NCI-H460 (cell line): Measurements from ENCODE around the gene ADGRG7. TPM values are rescaled to one million over a fixed set of nuclear protein-coding genes. Genes with fewer than 3 reads are reported as not detected.
A peak's percentile ranks its signal among the peaks of the same experiment; 100 is the strongest.
"Not testable (repeated sequence)": the region's sequence is repeated elsewhere in the genome, so short reads cannot be mapped to it uniquely, and the experiment has no call there.

Experiments
- DNase-seq: peaks from one replicate; pipeline ENCODE4 v3.0.0-alpha.2; 2016; ENCODE audit warnings: low read depth; ENCODE audit errors: extremely low read depth
- polyA plus RNA-seq: library from polyadenylated mRNA; depleted of rRNA; stranded (reverse); fragments of >200 nt; gene quantifications from 2 replicates; pipeline ENCODE4 v1.2.3, GENCODE V29; 2014; cell fraction: nucleus; rRNA removed
- total RNA-seq: library from RNA; depleted of rRNA; stranded (reverse); fragments of >200 nt; shearing (Covaris generic); gene quantifications from 2 replicates; pipeline ENCODE4 v1.2.3, GENCODE V29; 2014; rRNA removed

Gene ADGRG7, protein sequence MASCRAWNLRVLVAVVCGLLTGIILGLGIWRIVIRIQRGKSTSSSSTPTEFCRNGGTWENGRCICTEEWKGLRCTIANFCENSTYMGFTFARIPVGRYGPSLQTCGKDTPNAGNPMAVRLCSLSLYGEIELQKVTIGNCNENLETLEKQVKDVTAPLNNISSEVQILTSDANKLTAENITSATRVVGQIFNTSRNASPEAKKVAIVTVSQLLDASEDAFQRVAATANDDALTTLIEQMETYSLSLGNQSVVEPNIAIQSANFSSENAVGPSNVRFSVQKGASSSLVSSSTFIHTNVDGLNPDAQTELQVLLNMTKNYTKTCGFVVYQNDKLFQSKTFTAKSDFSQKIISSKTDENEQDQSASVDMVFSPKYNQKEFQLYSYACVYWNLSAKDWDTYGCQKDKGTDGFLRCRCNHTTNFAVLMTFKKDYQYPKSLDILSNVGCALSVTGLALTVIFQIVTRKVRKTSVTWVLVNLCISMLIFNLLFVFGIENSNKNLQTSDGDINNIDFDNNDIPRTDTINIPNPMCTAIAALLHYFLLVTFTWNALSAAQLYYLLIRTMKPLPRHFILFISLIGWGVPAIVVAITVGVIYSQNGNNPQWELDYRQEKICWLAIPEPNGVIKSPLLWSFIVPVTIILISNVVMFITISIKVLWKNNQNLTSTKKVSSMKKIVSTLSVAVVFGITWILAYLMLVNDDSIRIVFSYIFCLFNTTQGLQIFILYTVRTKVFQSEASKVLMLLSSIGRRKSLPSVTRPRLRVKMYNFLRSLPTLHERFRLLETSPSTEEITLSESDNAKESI
- total RNA-seq, result not detected in 2 replicates
- 0.02 TPM in 1 of 2 replicates, not detected in the other for polyA plus RNA-seq

DNA sequence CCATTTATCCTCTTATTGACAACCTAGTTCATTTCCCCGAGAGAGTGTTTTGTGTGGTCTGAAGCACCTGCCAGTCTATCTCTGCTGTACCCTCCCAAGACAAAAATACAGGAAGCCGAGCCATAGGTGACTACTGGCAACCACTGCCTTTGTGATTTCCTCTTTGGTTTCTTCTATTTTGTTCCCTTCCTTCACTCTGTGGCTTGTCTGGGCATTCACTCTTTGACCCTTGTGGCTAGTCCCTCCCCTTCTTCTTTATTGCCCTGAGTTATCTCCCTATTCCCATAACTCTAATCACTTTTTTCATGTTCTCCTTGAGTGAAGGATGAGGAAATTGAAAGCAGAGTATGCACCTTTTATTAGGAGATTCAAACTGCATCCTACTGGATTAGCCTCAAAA, at the start of gene ADGRG7:
Gene ADGRG7 (plus strand): TSS at position 297 of the 400 bp plus-strand sequence. CDS start 256 bp downstream, outside the sequence.
- no peak for DNase-seq

DNA sequence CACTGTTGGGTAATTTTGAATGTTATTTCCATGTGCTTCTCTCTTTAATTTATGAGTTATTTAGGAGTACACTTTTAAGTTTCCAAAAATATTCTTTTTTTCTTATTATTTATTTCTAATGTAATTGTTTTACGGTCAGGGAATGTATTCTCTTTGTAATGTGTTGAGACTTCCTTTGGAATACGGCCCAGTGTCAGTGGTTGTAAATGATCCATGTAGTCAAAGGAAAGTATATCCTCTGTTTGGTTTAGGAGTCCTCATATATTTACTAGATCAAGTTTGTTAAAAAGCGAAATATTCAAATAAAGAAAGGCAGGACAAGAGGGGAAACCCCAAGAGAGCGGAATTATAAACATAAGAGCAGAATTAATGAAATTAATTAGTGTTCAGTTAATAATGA, 49.0 kb upstream of the ADGRG7 start:
- DNase-seq, result no peak

DNA sequence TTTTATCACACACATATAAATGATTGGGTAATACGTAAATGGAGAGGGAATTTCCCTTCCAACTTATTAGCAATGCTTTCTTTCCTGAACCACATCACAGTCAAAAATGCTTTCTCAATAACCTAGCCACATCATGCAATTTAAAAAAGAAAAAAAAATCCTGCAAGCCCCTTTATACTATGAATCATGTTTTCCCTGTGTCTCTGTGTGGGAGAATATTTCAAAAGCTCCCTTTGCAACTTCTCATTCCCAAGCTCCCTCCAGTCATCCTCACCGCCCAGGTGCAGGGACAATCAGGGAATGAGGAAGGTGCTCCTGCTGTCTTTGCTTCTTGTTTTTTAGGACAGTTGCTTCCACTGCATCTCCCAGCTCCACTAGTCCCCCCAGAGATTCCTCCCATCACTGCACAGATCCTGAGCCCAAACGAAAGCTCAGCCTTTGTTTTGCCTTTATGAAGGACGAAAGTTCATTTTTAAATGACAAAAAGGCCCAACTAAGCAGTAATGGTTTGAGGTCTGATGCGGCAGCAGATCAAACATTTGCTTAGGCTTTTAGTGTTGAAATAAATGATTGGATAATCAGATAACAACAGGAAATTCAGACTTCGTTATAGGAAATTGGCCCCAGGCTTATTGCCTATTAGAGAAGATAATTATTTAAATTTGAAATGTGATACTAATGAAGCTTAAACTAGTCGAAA, 47.8 kb upstream of the ADGRG7 start:
- no peak for DNase-seq

DNA sequence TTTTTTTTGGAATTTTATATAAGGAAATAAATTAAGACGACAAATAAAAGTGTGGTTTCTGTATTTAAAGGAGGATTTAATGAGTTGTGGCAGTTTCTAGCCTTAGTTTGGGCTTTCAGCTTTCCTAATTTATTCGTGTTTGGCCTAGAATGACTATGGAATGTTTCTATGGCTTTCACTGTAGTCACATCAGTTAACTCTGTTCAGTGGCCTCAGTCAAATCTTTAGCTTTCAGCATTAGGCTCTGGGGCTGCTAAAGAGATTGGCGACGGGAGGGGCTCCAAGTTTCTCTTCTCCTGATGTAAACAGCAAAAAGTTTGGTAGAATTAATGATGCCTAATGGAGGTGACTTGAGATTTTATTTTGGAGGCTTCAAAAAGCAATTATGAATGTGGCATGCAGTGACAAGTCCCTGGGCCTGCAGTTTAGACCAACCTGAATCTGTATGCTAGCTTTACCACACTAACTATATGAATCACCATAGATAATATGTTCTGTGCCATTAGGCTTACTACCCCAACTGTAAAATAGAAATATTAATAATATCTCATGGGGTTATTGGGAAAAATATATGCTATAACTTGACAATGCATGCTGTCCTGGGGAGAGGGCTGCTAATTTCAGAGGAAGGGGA, 47.1 kb upstream of the ADGRG7 start:
- DNase-seq, result no peak

DNA sequence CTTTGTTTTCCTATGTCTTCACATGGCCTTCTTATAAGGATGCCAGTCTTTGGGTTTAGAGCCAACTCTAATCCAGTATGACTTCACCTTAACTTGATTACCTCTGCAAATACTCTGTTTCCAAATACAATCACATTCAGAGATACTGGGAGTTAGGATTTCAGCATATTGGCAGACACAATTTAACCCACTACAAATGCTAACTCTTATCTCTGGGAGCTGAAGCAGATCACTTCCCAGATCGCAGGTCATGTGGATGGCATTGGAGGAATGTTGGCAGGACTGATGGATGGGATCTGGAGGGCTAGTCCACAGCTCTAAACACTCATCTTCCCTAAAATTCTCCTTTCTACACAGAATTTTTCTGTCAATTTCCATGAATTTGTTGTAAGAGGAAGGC, 46.2 kb upstream of the ADGRG7 start:
- no peak for DNase-seq

DNA sequence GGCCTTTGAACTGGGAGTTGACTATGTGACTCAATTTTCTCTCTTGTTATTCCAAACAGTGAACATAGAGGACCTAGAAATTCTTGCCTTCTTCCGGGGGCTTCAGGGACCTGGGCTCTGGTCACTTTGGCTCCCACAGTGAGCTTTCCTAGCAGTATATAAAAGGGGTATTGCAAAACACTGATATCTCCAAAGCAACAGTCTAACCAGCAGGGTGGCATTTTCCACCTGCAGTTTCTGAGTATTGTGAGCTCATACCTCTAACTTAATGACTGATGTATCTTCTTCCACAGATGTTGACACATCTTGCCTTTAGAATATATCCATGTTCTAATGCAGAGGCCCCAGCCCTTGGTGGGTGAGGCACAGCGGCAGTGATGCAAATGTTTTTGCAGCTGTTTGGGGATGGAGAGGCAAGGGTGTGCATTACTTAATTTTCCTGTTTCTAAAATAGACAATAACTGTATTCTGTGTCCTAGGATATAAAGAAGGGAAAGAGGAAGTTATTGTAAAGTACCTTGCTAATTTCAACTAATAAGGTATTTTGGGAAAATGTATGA, 45.7 kb upstream of the ADGRG7 start:
- DNase-seq, result no peak

DNA sequence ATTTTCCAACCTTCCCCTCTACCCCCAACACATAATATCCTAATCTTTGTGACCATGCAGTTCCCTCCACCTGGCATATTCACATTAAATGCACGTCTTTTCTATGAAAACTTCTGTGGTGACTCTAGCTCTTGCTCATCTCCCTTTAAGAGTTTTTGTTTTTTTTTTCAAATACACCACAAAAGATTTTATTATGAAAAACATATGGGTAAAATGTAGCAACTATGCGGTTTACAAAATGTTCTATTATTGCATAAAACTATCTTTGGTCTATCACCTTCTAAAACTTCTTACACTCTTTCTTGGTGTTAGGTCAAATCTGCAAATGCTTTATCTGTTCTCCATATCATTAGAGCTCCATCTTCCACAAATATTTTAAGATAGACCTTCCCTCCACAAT, 38.6 kb upstream of the ADGRG7 start:
- DNase-seq, result no peak

DNA sequence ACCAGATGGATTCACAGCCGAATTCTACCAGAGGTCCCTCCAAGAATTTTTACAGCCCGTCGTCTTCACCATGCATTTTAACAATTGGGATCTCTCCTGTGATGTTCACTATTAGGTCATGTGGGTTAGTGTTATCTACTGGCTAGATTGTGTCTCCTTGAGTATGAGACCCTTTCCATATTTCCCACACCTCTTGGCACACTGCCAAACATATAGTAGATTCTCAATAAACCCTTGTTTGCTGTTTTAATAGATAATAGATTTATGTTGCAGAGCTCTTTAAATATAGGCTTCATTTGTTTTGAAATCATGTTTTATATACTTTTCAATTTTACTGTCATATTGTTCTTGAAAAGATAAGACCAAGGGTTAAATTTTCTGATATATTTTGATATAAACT, 34.9 kb upstream of the ADGRG7 start:
- no peak for DNase-seq

DNA sequence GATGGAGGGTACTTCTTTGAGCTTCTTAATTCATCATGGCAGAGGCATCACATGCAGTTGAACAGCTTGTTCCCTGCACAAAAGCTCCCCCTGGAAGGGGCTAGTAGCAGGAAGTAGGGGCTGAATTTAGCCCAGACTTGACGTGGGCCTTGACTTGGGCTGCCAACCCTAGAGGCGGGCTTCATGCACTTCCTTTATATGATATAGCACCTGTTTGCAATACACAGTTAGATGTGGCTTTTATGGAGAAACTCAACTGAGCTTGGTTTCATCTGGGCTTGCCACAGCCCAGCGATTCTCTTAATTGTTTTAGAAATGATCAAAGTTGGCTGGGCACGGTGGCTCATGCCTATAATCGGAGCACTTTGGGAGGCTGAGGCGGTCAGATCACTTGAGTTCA, 33.7 kb upstream of the ADGRG7 start:
- DNase-seq, result no peak

DNA sequence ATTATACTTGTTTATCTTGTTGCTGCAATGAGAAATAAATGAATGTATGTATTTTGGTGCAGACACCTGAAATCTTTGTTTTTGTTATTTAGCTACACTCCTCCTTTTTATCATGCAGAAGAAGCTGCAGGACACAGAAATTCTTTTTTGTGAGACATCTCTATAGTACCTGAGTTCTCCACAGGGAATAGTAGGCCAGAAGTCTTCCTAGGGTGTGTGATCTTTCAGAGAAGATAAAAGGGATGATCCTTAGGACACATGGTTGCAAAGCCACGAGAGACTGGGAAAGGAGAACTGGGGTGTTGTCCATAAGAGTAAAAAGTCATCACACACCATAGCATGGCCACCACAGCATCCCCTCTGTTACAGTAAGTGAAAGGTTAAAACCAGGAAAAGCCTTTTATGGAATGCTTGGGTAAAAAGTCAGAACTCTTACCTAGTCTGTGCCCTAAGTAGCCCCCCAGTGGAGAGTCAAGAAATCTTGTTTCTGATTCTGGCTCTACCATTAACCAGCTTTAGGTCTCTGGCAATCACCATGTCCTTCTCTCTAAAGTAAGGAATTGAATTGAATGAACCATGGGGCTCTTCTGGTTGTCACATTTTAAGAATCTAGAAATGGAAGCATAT, 31.9 kb upstream of the ADGRG7 start:
- DNase-seq, result no peak

DNA sequence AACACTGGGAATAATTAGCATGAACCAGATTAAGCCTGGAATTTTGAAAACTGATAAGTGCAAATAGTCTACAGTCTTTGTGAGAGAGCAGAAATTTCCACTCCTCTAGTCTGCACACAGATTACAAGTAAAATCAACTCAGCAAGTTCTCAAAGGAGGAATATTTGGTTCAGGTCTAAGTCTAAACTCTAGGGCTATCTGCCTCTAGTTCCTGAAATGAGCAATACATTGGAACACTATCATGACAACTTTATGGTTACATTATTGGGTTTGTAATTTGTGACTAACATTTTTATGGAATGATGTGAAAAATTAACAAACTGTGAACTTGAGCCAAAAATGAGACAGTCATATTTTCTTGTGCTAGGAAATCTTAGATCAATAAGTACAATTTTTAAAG, 30.8 kb upstream of the ADGRG7 start:
- no peak for DNase-seq

DNA sequence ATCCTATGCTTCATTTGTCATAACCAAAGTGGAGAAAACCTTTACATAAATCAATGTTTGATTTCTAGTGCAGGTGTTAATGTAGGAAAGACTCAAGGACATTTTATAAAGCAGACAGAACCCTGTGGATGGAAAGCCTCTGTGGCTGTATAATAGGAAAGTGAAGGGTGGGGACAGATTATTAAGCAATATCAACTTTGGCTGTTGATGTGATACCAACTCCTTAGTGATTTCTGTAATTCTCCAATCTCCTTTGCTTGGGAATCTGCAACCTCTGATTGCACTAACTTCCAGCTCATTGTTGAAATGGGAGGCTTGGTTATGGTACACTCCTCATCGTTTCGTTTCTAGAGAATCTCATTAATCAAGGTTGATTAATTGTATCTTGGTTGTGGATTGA, 29.3 kb upstream of the ADGRG7 start:
- DNase-seq, result no peak

DNA sequence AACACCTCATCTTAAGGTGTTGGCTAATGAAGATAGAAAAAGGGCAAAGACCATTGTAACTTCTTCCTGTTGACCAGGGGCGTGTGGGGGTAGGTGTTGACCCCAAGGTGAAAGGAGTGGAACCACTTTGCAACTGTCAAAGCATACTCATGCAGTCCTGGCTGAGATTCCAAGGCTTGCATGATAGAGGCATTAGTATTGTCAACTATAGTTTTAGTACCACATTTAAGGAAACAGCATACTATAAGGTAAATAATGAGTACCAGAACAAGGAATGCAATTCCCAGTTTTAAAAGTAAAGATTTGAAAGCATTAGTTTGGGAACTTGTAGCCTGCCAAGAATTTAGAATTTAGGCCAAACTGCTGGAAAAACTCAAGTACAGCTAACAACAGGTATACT, 27.8 kb upstream of the ADGRG7 start:
- no peak for DNase-seq

DNA sequence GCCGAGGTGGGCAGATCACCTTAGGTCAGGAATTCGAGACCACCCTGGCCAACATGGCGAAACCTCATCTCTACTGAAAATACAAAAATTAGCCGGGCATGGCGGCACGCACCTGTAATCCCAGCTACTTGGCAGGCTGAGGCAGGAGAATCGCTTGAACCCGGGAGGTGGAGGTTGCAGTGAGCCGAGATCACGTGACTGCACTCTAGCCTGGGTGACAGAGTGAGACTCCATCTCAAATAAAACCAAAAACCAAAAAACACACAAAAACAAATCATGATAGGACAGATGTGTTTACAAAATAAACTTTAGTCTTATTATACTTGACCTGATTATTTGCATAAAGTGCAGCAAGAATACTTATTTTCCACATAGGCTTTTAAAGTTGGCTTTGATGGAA, 27.2 kb upstream of the ADGRG7 start:
- DNase-seq, result not testable (repeated sequence)

DNA sequence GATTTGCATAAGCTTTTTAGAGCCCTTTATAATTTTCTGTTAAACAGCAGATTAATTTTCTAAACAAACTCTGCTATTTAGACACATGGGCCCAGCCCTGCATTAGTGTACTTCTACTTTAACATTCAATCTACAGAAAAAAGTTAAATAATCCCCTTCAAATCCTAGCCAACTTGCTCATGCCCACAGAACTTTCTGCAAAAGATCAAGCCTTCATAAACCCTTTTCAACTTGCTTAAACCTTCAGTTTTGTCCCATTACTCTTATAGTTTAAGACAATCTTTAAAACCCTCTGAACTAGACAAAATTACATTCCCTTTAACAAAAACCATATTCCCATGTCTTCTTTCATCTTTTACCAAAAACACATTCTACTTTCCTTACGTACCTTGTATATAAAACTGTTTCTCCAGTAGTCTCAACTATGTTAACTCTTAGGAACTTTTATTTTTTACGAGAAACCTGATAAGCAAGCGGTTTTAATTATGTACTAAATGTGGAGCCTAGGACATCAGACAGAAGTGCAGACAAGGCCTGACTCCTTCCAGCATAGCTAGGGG, 25.2 kb upstream of the ADGRG7 start:
- DNase-seq, result no peak

DNA sequence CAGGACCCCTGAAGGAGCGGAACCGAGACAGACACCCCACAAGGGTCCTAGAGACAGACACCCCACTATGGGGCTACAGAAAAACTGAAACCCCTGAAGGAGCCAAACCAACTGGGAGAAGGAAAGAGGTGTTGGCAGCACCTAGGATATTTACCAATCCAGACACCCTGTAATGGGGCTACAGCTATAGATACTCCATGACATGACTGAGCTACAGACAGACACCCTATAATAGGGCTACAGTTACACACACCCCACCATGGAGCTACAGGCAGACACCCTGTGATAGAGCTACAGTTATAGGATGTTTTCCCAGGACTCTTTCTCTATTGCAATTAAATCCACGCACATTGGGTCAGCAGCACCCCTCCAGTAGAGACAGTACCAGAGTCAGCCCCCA, 22.6 kb upstream of the ADGRG7 start:
- no peak for DNase-seq

DNA sequence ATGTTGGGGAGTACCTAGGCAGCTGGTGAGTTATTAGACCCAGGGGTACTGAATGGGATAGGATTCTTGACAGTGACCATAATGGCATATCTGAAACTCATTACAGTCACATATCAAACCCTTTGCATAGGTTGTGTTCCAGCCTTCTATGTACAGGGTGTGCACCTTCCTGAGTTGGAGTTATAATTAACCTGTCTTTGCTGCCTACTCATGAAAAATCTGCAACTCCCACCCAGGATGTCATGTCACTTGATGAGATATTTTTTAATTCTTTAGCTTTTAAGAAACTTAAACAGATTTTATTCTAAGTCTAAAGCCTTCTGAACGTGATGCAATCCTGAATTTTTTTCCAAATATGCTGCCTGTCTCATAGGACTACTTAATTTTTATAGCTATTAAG, 21.1 kb upstream of the ADGRG7 start:
- no peak for DNase-seq

DNA sequence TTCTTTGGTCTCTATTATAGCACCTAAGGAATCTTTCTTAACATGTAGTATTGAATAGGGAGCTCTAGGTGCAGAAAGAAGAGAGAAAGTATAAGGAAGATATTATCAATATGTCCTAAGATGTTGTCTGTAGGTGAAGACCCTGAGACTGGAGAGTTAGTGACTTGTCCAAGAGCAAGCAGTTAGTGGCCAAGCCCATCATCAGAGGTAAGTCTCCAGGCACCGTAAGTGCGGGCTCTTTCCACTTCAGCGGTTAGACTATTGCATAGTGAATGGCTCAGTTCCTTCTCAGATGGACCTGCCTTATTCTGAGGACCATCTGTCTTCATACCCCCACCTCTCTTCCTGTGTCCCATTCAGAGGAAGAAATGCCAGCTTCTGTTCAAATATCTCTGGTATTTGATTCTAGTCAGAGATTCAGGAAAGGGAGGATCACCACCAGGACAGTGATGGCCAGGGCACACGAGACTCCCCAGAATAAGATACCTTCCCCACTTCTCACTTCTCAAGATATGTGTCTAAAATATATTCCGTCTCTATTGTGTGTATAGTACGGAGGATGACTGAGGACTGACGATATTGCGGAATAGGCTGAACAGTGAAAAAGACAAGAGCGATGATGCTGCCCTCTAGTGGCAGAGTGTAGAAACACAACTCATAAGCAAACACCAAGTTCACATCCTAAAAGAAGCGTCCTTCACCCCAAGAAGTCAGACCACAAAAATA, 19.1 kb upstream of the ADGRG7 start:
- peak; percentile 61 for DNase-seq

DNA sequence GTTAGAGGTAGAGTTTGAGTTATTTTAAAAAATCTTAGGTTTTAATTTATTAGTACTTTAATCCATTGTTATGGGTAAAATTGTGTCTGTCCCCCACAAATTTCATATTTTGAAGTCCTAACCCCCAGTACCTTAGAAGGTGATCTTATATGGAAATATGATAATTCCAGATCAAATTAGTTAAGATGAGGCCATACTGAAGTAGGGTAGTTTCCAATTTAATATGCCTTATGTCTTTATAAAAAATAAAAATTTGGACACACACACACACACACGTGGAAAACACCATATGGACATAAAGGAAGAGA, 18.6 kb upstream of the ADGRG7 start:
- DNase-seq, result no peak
